H9 (cell line): Measurements from ENCODE around the gene TCF20. TPM values are rescaled to one million over a fixed set of nuclear protein-coding genes. Genes with fewer than 3 reads are reported as not detected.

ENCODE experiments used
- DNase-seq: peaks from one replicate; pipeline ENCODE4 v3.0.0-alpha.2; 2017
- H2AFZ ChIP-seq: one replicate; pipeline ENCODE4 v1.6.1; 2013; ENCODE audit warnings: mild to moderate bottlenecking, low read length, control low read depth, moderate library complexity
- H2AK5ac ChIP-seq: 2 replicates; pipeline ENCODE4 v1.6.1; 2013; ENCODE audit warnings: low read length, control low read depth, mixed read lengths; ENCODE audit not compliant: insufficient read length
- H2BK120ac ChIP-seq: one replicate; pipeline ENCODE4 v1.6.1; 2013; ENCODE audit warnings: low read depth, mild to moderate bottlenecking, low read length, control low read depth, inconsistent platforms; ENCODE audit not compliant: poor library complexity, severe bottlenecking
- H2BK12ac ChIP-seq: 2 replicates; pipeline ENCODE4 v1.6.1; 2013; ENCODE audit warnings: low read length, control low read depth, mixed read lengths, low read depth; ENCODE audit not compliant: insufficient read length
- H2BK15ac ChIP-seq: 2 replicates; pipeline ENCODE4 v1.6.1; 2013; ENCODE audit warnings: low read depth, low read length, control low read depth
- H2BK20ac ChIP-seq: one replicate; pipeline ENCODE4 v1.6.1; 2013; ENCODE audit warnings: low read depth, mild to moderate bottlenecking, low read length, control low read depth, inconsistent platforms; ENCODE audit not compliant: poor library complexity, severe bottlenecking
- H2BK5ac ChIP-seq: 2 replicates; pipeline ENCODE4 v1.6.1; 2013; ENCODE audit warnings: low read length, control low read depth, mixed read lengths; ENCODE audit not compliant: insufficient read length
- H3K14ac ChIP-seq: 2 replicates; pipeline ENCODE4 v1.6.1; 2013; ENCODE audit warnings: low read length, control low read depth; ENCODE audit not compliant: insufficient read depth
- H3K18ac ChIP-seq: 2 replicates; pipeline ENCODE4 v1.6.1; 2013; ENCODE audit warnings: low read depth, mild to moderate bottlenecking, mixed read lengths, low read length, control low read depth; ENCODE audit not compliant: insufficient read length
- H3K23ac ChIP-seq: 2 replicates; pipeline ENCODE4 v1.6.1; 2013; ENCODE audit warnings: low read length, control low read depth, mixed read lengths, low read depth; ENCODE audit not compliant: insufficient read length
- H3K23me2 ChIP-seq: 2 replicates; pipeline ENCODE4 v1.6.1; 2013; ENCODE audit warnings: low read depth, mild to moderate bottlenecking, mixed read lengths, low read length, control low read depth; ENCODE audit not compliant: insufficient read length, poor library complexity, severe bottlenecking
- H3K27ac ChIP-seq: 2 replicates; pipeline ENCODE4 v1.5.1; 2013; ENCODE audit warnings: low read length, control low read depth, mixed read lengths, low read depth; ENCODE audit not compliant: insufficient read length
- H3K27me3 ChIP-seq: 2 replicates; pipeline ENCODE4 v1.6.1; 2013; ENCODE audit warnings: low read length, control low read depth, inconsistent platforms; ENCODE audit not compliant: insufficient read depth
- H3K4ac ChIP-seq: 2 replicates; pipeline ENCODE4 v1.6.1; 2013; ENCODE audit warnings: low read depth, mild to moderate bottlenecking, control low read depth, inconsistent platforms, low read length, moderate library complexity
- H3K4me1 ChIP-seq: 2 replicates; pipeline ENCODE4 v1.6.1; 2013; ENCODE audit warnings: low read length, control low read depth, inconsistent platforms; ENCODE audit not compliant: insufficient read depth
- H3K4me2 ChIP-seq: 2 replicates; pipeline ENCODE4 v1.6.1; 2013; ENCODE audit warnings: low read length, control low read depth, mixed read lengths; ENCODE audit not compliant: insufficient read length, insufficient read depth
- H3K56ac ChIP-seq: 2 replicates; pipeline ENCODE4 v1.6.1; 2013; ENCODE audit warnings: low read depth, mild to moderate bottlenecking, mixed read lengths, low read length, control low read depth; ENCODE audit not compliant: insufficient read length
- H3K79me1 ChIP-seq: 2 replicates; pipeline ENCODE4 v1.6.1; 2013; ENCODE audit warnings: low read depth, mild to moderate bottlenecking, moderate library complexity, low read length, control low read depth, inconsistent platforms; ENCODE audit not compliant: insufficient read depth, poor library complexity, severe bottlenecking
- H3K79me2 ChIP-seq: 2 replicates; pipeline ENCODE4 v1.6.1; 2013; ENCODE audit warnings: low read length, control low read depth, inconsistent platforms; ENCODE audit not compliant: insufficient read depth
- H3K9ac ChIP-seq: 2 replicates; pipeline ENCODE4 v1.6.1; 2013; ENCODE audit warnings: low read length, control low read depth, mixed read lengths; ENCODE audit not compliant: insufficient read length; ENCODE audit errors: extremely low read depth
- H3K9me3 ChIP-seq: one replicate; pipeline ENCODE4 v1.6.1; 2013; ENCODE audit warnings: low read depth, low read length, inconsistent platforms; ENCODE audit not compliant: control insufficient read depth
- H3T11ph ChIP-seq: one replicate; pipeline ENCODE4 v1.6.1; 2013; ENCODE audit warnings: mild to moderate bottlenecking, low read length, control low read depth, inconsistent platforms
- H4K20me1 ChIP-seq: one replicate; pipeline ENCODE4 v1.6.1; 2013; ENCODE audit not compliant: control insufficient read depth, insufficient read length, insufficient read depth
- H4K5ac ChIP-seq: 2 replicates; pipeline ENCODE4 v1.6.1; 2013; ENCODE audit warnings: low read depth, mild to moderate bottlenecking, mixed read lengths, low read length, control low read depth; ENCODE audit not compliant: insufficient read length
- H4K8ac ChIP-seq: replicated peaks from 2 replicates; pipeline ENCODE4 v1.6.1; 2013; ENCODE audit warnings: low read length, control low read depth, mixed read lengths, low read depth; ENCODE audit not compliant: insufficient read length
- H4K91ac ChIP-seq: 2 replicates; pipeline ENCODE4 v1.6.1; 2013; ENCODE audit warnings: low read depth, mild to moderate bottlenecking, moderate library complexity, mixed read lengths, low read length, control low read depth; ENCODE audit not compliant: insufficient read length
- H3K27ac Mint-ChIP-seq, 3 experiments: 2 replicates in 2 of 3; 3 replicates in 1 of 3; pipeline ENCODE4 v1.8.0; 2020 to 2021; ENCODE audit warnings: mixed read lengths in 3 of 3, mild to moderate bottlenecking in 1 of 3, moderate library complexity in 1 of 3
- H3K27me3 Mint-ChIP-seq: 2 replicates; pipeline ENCODE4 v1.8.0; 2021; ENCODE audit warnings: low read depth, mild to moderate bottlenecking, moderate library complexity, mixed read lengths
- H3K36me3 Mint-ChIP-seq, 3 experiments: 2 replicates in 2 of 3; 3 replicates in 1 of 3; pipeline ENCODE4 v1.8.0; 2020 to 2021; ENCODE audit warnings: low read depth in 3 of 3, mixed read lengths in 3 of 3; ENCODE audit not compliant: insufficient read depth in 1 of 3
- H3K4me1 Mint-ChIP-seq, 2 experiments: 2 replicates each; pipeline ENCODE4 v1.8.0; 2020; ENCODE audit warnings: mixed read lengths in 2 of 2
- H3K4me3 Mint-ChIP-seq, 2 experiments: 2 replicates in 1 of 2; 3 replicates in 1 of 2; pipeline ENCODE4 v1.8.0; 2020 to 2021; ENCODE audit warnings: mild to moderate bottlenecking in 2 of 2, mixed read lengths in 2 of 2, moderate library complexity in 1 of 2
- H3K9me3 Mint-ChIP-seq, 2 experiments: 2 replicates in 1 of 2; 3 replicates in 1 of 2; pipeline ENCODE4 v1.8.0; 2020; ENCODE audit warnings: mild to moderate bottlenecking in 2 of 2, mixed read lengths in 2 of 2, moderate library complexity in 1 of 2
- WGBS: extraction: QIAGEN DNeasy Blood & Tissue Kit; methylation state at CpG from one replicate; pipeline ENCODE4 v1.1.7; 2013; ENCODE audit warnings: missing lambda C conversion rate, low lambda C conversion rate, mixed read lengths; ENCODE audit not compliant: insufficient read length; ENCODE audit errors: extremely low coverage; 5-methylcytosine and 5-hydroxymethylcytosine counted together
- total RNA-seq: library from RNA; stranded (reverse); gene quantifications from 2 replicates; pipeline ENCODE4 v1.2.1, GENCODE V29; 2021
- TF ChIP-seq, protein P1 (sequence below): fragments of 200-600 bp; sonication (generic); conservative IDR thresholded peaks from 3 replicates; pipeline ENCODE4 v1.8.0; 2021; ENCODE audit warnings: antibody characterized with exemption, mild to moderate bottlenecking

TCF20 gene
- total RNA-seq, 1 experiment from 2014 or later, result 75.6 TPM

DNA sequence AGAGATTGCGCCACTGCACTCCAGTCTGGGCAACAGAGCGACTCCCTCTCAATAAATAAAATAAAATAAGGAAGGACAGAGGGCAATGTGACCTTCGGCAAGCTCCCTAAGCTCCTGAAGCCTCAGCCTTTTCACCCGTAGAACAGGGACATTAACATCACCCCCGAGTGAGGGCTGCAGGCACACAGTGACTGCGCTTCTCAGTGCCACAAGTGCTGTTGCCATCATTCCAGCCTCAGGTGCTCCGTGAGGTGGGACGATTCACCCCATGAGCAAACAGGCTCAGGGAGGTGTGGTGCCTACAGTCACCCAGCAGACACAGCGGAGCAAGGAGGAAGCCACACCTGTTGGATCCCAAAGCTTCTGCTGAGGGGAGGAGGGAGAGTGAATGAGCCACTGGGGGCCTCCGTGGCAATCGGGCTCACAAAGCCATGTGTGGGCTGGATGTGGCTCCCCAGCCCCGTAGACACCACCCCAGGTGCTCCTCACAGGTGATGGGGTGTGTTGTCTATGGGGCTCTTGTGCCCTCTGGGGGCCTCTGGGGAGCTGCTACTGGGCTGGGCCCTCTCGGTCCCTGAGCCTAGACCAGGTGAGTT lies 9.1 kb upstream of the TCF20 start:
- Histone ChIP-seq H3T11ph (no peak overlapping the region), H3K27me3 (peaks cover 5% of the 10 kb centered on the region; the same call in 1 of the 2 replicates), H2BK15ac (no peak overlapping the region), H3K4ac (no peak overlapping the region), H3K79me2 (no peaks in the 10 kb centered on the region; the same call in 1 of the 2 replicates), H3K9ac (no peak overlapping the region), H4K5ac (no peak overlapping the region), H3K18ac (no peak overlapping the region), H3K9me3 (no peaks in the 10 kb centered on the region), H3K14ac (no peak overlapping the region), H4K8ac (no peak overlapping the region), H3K23ac (no peak overlapping the region), H2AFZ (no peak overlapping the region), H2BK120ac (no peak overlapping the region), H2AK5ac (no peak overlapping the region), H3K27ac (no peak overlapping the region), H3K56ac (no peak overlapping the region), H3K79me1 (no peaks in the 10 kb centered on the region), H2BK5ac (no peak overlapping the region), H2BK12ac (no peak overlapping the region), H4K20me1 (no peaks in the 10 kb centered on the region), H3K4me1 (peaks cover 3% of the 10 kb centered on the region; the same call in 1 of the 2 replicates), H3K4me2 (no peak overlapping the region), H2BK20ac (no peak overlapping the region), H3K23me2 (peaks cover 8% of the 10 kb centered on the region), H4K91ac (no peak overlapping the region)
- DNase-seq, result no peak
- Mint-ChIP-seq H3K27me3 (peaks cover 88% of the 10 kb centered on the region), H3K9me3 (no peaks in the 10 kb centered on the region; a peak in 1 of 5 replicates), H3K36me3 (peaks cover 5 to 8% (median 5%) of the 10 kb centered on the region in 3 experiments; a peak in 5 of 7 replicates), H3K4me3 (no peak overlapping the region), H3K4me1 (peaks cover 38 to 54% of the 10 kb centered on the region in 2 experiments), H3K27ac (no peak overlapping the region; a peak in 1 of 7 replicates)
- TF ChIP-seq, protein P1, sequence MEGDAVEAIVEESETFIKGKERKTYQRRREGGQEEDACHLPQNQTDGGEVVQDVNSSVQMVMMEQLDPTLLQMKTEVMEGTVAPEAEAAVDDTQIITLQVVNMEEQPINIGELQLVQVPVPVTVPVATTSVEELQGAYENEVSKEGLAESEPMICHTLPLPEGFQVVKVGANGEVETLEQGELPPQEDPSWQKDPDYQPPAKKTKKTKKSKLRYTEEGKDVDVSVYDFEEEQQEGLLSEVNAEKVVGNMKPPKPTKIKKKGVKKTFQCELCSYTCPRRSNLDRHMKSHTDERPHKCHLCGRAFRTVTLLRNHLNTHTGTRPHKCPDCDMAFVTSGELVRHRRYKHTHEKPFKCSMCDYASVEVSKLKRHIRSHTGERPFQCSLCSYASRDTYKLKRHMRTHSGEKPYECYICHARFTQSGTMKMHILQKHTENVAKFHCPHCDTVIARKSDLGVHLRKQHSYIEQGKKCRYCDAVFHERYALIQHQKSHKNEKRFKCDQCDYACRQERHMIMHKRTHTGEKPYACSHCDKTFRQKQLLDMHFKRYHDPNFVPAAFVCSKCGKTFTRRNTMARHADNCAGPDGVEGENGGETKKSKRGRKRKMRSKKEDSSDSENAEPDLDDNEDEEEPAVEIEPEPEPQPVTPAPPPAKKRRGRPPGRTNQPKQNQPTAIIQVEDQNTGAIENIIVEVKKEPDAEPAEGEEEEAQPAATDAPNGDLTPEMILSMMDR, result no peak
- no CpG with 5 or more reads among the region's 13 CpGs for WGBS
